HG03469 (cell line): ENCODE data around the gene SPATC1L.

Source experiments
- ATAC-seq: cut with Tn5 transposase; IDR thresholded peaks from one replicate; pipeline ENCODE4 v1.9.1; 2021; ENCODE audit warnings: mild to moderate bottlenecking, moderate library complexity, moderate number of reproducible peaks; ENCODE audit not compliant: unreplicated experiment

SPATC1L gene

DNA sequence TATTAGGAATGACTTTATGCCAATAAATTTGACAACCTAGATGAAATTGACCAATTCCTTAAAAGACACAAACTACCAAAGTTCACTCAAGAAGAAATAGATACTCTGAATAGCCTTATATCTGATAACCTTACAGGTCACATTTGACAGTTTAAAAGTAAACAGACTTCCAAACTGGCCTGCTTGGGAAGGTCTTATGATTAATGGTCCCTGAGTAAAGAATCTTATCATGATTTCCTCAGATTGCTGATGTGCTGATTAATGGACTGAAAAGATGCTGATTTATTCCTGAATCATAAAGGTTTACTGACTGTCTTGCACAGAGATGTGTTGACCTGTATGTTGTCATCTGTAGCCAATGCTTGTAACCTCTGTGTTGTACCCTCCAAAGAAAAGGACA, 19.2 kb downstream of the SPATC1L start:
- ATAC-seq, result no peak

GRCh38 chr21:46163380-46163779, 20.9 kb downstream of the SPATC1L start:
- ATAC-seq, result no peak

GRCh38 chr21:46161633-46162592, 22.3 kb downstream of the SPATC1L start:
- ATAC-seq, result no peak

- ATAC-seq, result no peak
Observed at GRCh38 chr21:46160907-46161632, 23.2 kb downstream of the SPATC1L start.

DNA sequence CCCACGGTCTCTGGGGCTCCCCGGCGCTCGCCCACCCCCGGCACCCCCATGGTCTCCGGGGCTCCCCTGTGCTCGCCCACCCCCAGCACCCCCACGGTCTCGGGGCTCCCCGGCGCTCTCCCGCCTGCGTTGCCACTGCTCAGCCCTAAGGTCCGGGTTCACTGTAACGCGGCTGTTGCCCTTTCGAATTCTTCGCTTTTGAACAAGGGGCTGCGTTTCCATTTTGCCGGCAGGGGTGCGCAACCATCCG, 23.7 kb downstream of the SPATC1L start:
- ATAC-seq, result no peak

- no peak for ATAC-seq
Observed at GRCh38 chr21:46159841-46160656, 24.2 kb downstream of the SPATC1L start.

GRCh38 chr21:46159390-46159789, 24.9 kb downstream of the SPATC1L start:
- ATAC-seq, result no peak

- ATAC-seq, result no peak
Observed at GRCh38 chr21:46158666-46159300, 25.5 kb downstream of the SPATC1L start.

- ATAC-seq, result no peak
Observed at GRCh38 chr21:46157987-46158451, 26.2 kb downstream of the SPATC1L start.

- no peak for ATAC-seq
Observed at GRCh38 chr21:46157396-46157986, 26.8 kb downstream of the SPATC1L start.

GRCh38 chr21:46156678-46157077, 27.6 kb downstream of the SPATC1L start:
- ATAC-seq, result no peak

DNA sequence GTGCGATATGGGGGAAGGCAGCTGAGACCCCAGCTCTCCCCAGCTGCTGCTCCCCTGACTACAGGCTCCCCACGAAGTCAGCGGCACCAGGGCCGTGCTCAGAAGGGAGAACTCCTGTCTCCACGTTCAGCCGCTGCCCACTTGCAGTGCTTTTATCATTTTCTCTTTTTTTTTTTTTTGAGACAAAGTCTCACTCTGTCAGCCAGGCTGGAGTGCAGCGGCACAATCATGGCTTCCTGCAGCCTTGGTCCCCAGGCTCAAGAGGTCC, 27.9 kb downstream of the SPATC1L start:
- ATAC-seq, result no peak

DNA sequence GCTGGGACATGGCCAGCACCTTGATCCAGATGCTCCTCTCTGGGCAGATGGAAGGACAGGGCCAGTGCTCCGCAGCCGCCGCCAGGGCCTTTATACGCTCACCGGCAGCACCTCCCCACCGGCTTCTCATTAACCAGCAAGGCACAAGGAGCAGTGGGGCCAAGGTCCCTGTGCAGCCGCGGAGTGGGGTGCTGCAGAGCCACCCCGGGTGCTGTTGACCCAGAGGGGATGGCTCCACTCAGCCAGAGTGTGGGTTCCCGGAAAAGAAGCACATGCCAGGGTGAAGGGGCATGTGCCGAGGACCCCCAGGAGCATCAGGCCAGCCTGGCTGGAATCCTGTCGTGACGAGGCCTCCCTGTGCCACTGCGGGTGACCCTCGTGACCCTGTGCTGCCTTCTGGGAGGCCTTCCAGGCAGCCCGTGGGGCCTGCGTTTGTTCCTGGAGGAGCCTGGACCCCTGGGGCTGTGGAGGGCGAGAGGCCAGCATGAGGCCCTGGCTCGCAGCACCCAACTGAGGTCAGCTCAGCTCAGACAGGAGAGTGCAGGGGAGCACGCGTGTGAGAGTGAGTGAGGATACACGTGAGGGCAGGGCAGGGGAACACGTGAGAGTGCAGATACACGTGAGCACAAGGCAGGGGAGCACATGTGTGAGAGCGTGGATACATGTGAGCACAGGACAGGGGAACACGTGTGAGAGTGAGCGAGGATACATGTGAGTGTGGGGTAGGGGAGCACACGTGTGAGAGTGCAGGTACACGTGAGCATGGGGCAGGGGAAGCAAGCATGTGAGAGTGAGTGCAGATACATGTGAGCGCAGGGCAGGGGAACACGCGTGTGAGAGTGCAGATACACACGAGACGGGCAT, 28.5 kb downstream of the SPATC1L start, which contains the start of gene FTCD:
Gene FTCD (minus strand): TSS at position 66 of the 864 bp plus-strand sequence. CDS start 56 bp downstream, at position 10.
- no peak for ATAC-seq

DNA sequence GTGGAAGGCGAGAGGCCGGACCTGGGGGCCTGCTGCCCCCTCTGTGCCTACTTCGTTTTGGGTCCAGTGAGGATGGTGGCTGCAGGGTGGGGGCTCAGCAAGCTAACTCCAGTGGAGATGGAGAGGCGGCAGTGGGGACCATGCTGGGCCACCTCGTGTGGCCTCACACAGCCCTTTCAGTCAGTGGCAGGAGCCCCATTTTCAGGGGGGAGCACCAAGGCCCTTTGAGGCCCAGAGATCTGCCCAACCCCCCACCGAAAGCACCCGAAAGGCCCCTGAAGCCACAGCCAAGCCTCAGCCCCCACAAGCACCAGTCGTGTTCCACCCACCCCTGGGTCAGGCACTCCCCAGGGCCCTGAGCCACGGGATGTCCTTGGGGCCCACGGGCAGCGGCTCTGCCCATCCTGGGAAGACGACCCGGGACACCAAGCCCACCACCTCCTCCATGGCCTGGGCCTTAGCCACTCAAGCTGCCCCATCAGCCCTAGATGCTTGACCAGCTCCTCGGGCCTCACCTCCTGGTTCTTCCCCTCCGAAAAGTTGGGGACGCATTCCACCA, 29.2 kb downstream of the SPATC1L start:
- ATAC-seq, result no peak

- no peak for ATAC-seq
Observed at GRCh38 chr21:46154155-46154954, 29.9 kb downstream of the SPATC1L start.

DNA sequence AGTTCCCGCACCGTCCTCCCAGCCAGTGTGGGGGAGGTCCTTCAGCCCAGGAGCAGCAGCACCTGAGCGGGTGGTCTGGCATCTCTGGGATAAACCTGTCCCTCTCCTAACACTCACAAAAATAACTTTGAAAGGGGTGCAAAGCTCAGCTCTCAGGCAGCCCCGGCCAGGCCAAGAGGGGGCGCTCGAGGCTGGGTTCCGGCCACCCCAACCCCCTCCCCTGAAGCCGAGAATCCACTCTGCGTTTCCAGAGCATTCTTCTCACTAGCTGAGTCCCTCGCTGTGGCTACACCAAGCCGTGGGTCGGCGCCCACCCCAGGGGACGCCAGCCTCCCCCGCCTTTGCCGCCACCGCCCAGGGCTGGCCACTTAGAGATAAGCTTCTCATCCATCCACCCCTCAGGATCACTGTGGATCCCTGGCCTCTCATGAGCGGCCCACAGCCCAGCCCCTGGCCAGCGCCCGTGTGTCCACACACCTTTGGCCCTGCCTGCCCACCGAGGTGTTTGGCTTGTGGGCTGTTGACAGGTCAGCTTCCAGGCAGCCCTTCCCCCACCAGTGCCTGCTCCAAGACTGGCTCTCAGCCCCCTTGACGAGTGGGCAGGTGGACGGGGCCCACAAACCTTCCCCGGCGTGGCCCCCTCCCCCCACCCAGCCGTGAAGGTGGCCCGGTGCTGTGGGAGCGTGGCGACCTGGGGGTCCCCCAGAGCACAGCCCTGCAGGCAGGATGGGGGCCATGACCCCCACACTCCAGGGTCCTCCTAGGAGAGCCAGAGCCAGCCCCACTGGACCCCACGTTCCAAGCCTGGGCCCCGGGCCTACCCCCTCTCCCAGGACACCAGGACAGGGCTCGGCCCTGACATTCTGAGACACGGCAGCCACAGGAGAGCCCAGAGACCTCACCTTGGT, 30.8 kb downstream of the SPATC1L start:
- ATAC-seq, result no peak

- ATAC-seq, result no peak
Observed at GRCh38 chr21:46152927-46153246, 31.4 kb downstream of the SPATC1L start.
